Activated CD4-positive, alpha-beta T cell treated with anti-CD3 and anti-CD28 coated beads, Interleukin-10, Interleukin-2, amounts not matched to agents 100 ng/mL and 50 ng/mL, durations not matched to agents 16 hours and 8 hours (primary cell): ENCODE measurements around the gene GRID1.

Experiments
- DNase-seq: peaks from one replicate; pipeline ENCODE4 v3.0.0-alpha.2; 2020

Gene GRID1

DNA sequence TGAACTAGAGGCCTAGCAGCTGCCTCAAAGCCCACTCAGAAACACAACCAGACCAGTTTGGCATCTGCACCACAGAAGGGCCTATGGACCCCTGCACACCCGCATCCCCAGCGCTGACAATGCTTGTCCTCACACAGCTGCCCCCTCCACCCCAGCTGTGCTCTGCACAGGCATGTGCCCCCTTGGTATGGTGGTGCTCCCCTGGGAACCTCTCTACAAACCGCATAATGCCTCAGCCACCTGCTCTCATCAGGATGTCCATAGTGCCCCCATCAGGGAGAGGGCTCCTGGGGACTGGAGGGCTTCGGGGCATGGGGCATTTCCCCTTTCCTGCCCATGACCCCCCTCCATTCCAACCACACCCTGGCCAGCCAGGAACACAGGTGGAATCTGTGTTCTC is 347.5 kb downstream of the GRID1 start:
- no peak for DNase-seq

- no peak for DNase-seq
These were observed 347.9 kb downstream of the GRID1 start for GRCh38 chr10:86018735-86019058.

GRCh38 chr10:86017841-86018734 is 348.5 kb downstream of the GRID1 start:
- DNase-seq = no peak

DNA sequence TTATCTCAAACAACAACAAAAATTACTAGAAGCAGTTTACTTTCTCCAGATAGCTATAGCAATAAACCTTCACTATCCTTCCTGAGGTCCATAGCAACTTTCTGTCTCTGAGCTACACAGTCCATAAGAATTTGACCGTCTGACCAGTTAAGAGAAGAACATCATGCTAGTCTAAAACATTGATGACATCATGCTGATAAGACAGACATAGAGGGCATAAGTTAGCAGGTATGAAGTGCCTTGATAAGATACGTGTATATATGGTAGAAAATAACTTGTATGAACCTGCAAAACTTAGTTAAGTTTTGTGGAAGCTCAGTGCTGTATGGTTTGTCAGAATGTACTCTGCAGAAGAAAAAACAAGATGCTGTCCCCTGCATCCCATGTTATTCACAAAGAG is 353.0 kb downstream of the GRID1 start:
- no peak for DNase-seq

- no peak for DNase-seq
These were observed 359.4 kb downstream of the GRID1 start for GRCh38 chr10:86007171-86007570.

DNA sequence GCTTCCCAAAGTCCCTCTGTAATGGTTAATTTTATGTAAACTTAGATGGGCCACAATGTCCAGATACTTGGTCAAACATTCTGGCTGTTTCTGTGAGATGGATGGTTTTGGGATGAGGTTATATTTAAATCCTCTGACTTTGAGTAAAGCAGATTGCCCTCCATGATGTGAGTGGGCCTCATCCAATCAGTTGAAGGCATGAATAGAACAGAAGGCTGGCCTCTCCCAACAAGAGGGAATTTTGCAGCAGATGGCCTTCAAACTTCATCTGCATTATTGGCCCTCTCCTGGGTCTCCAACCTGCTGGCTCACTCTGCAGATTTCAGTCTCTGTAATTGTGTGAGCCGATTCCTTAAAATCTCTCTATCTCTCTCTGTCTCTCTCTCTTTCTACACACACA is 362.3 kb downstream of the GRID1 start:
- DNase-seq = no peak

GRCh38 chr10:86003201-86003621 is 363.4 kb downstream of the GRID1 start:
- no peak for DNase-seq

- DNase-seq = no peak
These were observed 365.1 kb downstream of the GRID1 start for GRCh38 chr10:86001521-86001920.

DNA sequence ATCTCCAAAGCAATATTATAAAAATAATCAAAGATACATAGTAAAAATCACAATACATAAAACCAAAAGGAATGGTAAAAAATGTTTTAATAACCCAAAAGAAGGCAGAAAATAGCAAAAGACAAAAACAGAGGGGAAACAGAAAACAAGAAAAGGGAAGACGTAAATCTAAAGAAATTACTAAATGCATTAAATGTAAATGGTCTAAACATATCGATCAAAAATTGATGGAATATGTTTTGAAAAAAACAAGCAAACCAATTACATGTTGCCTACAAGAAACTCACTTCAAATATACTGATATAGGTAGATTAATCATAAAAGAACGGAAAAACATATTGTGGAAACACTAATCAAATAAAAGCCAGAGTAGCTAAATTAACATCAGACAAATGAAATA is 369.1 kb downstream of the GRID1 start:
- no peak for DNase-seq

GRCh38 chr10:85995791-85996190 is 370.8 kb downstream of the GRID1 start:
- peak; percentile 37 for DNase-seq

GRCh38 chr10:85993840-85994507 is 372.6 kb downstream of the GRID1 start:
- no peak for DNase-seq

DNA sequence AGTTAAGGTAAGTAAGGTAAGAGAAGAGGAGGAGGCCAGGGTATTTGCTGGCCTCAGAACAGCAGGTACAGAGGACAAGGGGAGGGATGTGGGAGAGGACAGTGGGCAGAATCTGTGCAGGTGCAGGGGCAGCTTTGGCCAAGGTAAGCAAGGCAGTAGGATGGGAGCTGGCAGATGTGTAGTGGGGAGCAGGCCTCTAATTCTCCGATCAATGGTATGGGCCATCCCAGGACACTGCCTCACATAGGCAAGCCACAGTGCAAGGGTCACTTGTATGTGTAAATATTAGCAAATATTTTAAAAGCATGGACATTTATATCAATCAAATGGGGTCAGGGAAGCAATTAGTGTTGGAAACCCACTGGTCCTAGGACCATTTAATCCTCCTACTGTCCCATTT is 373.5 kb downstream of the GRID1 start:
- no peak for DNase-seq

DNA sequence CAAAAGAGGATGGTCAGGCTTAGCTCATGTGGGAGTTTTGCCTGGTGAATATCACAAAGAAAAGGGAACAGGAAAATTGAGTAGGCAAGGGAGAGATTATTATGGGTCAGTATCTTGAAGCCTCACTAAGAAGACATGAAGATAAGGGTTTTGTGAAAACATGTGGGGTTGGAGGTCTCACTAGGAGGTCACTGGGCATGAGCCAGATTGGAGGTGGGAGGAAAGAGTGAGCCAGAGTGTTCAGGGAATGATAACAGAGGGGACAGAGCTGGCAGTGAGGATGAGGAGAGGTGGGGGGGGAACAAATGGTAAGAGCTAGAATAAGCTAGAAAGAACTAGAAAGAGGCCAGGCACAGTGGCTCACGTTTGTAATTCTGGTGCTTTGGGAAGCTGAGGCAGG is 374.3 kb downstream of the GRID1 start:
- no peak for DNase-seq

DNA sequence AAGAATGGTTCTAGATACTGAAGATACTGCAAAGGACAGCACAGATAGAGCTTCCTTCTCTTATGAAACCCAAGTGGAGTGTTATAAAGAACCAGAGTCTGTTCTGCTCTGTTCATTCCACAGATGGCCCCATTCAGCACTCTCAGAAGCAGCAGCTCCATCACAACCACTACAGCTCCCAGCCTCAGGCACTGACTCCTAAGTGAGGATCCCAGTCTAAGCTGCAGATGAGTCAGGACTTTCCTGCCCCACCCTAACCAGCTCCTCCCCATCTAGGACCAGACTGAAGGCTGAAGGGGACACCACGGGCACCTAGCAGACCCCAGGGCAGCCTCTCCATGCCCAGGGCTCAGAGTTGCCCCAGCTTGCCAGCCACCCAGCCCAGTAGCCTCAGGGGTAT is 379.8 kb downstream of the GRID1 start:
- DNase-seq = no peak

- DNase-seq = no peak
These were observed 383.5 kb downstream of the GRID1 start for GRCh38 chr10:85983051-85983450.

GRCh38 chr10:85979598-85979997 is 387.0 kb downstream of the GRID1 start:
- DNase-seq = no peak

GRCh38 chr10:85978566-85979358 is 387.8 kb downstream of the GRID1 start:
- no peak for DNase-seq

DNA sequence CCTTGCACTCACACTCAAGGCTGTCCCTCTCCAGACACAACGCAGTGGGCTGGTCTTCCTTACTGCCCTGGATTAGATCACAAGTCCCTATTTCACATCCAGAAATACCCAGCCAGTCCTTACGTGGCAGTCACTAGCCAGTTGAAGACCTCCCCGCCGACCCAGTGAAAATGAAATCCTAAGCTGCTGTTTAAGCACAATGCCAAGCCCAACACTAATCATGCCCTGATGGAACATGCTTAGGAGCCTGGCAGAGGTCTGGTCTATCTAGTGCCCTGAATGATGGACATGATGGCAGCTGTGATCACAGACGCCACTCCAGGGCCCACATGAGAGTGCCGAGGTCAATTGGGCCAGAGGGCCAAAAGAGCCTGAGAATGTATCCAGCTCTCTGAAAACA is 389.0 kb downstream of the GRID1 start:
- DNase-seq = no peak

DNA sequence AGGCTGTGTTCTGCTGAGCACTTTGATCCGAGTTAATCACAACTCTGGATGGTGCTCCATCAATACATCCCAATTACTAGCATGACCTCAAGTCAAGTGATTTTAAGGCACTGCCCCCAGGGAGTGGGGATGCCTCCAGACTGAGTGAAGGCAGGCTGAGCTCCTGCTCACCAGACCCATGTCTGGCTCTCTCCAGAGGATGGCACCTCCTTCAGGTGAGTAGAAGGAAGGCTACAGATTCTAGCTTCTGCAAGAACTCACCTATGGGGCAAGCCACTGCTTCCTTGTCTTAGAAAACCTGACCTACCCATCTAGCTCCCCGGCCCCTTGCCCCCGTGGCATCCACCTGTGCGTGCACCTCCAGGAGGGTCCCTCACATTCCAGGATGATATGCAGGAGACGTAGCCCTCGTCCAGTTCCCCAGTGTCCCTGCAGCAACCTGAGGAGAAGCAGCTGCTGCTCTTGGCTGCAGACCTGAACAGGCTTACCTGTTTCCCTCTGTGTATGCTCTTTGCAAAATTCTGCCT is 390.3 kb downstream of the GRID1 start:
- DNase-seq = no peak

- no peak for DNase-seq
These were observed 395.1 kb downstream of the GRID1 start for GRCh38 chr10:85971494-85971893.

DNA sequence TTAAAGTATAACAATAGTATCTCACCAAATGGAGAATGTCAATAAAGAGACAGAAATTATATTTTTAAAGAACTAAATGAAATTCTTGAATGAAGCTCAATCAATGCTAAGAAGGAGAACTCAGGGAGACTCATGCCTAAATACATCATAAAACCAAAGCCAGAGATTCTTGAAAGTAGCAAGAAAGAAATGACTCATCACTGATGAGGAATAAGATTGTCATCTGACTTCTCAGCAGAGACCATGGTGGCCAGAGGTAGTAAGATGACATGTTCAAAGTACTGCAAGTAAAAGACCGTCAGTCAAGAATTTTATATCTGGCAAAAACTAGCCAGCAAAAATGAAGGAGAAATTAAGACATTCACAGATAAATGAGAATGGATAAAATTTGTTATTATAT is 399.0 kb downstream of the GRID1 start:
- DNase-seq = peak; percentile 63

GRCh38 chr10:85961479-85962067 is 405.0 kb downstream of the GRID1 start:
- no peak for DNase-seq

DNA sequence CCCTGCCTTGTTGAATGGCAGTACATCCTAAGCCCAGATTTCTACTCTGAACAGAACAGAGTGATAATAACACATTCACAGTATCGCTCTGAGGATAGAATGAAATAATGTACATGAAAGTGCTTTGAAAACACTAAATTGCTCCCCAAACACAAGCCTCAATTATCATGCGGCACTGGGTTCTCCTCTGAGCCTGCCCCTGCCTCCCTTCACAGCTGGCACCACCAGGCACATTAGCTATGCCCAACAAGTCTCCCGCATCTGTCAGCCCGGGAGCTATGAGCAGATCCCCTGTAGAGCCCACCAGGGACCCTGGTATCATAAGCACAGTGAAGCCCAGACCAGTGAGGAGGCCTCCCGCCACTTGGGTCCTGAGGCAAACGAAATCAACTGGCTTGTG is 405.5 kb downstream of the GRID1 start:
- no peak for DNase-seq
